ENCODE data around the gene KANSL1.

The KANSL1 gene

DNA sequence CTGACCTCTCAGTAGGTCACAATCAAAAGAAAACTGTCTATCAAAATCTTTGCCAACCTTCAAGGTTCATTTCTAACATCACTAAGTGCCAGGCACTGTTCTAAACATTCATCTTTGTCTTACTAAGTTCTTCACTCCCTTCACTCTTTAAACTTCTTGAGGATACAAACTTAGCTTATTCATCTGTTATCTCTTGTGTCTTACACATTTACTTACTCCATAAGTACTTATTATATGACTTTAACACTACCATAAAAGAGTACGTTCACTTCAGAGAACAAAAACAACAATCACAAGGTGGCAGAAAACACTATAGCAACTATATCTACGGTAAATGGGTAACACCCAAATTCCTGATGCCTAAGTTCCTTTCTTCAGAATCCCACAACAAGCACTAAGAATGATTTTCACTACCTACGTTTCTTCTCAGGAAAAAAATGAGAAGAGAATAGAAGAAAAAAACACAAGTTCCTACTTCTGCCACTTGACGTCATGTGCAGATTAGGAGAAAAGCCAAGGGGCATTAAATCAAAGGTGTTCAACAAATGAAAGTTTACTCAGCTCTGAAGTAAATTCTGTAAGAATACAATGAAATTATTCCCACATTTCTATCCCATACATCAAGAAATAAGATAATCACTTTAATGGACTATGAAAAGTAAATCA, 29.2 kb downstream of the KANSL1 start:
- DNase-seq, result no peak

DNA sequence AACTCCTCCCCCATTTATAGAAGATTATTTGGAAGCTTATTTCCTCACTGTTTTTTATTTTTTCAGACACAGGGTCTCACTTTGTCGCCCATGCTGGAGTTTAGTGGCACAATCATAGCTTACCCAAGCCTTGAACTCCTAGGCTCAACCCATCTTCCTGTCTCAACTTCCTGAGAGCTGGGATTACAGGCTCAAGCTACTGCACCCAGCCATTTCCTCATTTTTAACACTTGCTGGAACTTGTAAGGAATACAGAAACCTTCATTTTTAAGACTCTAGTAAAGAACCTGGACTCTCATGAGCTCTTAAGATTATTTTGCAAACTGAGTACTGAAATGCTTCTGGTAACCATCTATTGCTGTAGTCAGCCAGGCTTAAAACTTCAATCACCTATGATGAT, 29.9 kb downstream of the KANSL1 start:
- no peak for DNase-seq

- DNase-seq, result no peak
Observed at GRCh38 chr17:46162866-46163265, 30.4 kb downstream of the KANSL1 start.

DNA sequence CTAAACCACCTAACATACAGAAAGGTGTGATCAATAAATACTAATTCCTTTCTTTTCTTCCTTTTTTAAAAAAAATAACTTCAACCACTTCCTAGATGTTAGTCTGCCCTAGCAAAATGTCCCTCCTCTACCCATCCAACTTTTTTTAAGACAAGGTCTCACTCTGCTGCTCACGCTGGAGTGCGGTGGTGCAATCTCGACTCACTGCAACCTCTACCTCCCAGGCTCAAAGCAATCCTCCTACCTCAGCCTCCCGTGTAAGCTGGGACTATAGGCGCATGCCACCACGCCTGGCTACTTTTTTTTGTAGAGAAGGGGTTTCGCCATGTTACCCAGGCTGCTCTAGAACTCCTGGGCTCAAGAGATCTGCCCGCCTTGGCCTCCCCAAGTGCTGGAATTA, 33.1 kb downstream of the KANSL1 start:
- no peak for DNase-seq

DNA sequence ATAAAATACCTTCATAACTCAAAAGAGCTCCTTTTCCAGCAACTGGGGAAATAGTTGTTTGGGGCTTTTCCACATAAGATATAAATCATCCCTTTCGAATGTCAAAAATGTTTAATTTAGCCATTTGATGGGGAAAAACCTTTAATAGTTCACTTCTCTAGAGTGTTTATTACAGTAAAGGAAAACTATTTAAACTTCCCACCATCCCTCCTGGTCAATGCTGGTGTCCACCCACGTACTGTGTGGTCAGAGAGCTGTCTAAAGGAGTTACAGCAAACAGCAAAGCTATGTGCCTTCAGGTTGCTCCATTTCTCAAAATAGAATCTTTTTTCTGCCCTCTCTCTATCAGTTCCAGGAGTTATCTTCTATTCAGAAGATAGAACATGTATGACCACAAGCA, 33.5 kb downstream of the KANSL1 start:
- no peak for DNase-seq

DNA sequence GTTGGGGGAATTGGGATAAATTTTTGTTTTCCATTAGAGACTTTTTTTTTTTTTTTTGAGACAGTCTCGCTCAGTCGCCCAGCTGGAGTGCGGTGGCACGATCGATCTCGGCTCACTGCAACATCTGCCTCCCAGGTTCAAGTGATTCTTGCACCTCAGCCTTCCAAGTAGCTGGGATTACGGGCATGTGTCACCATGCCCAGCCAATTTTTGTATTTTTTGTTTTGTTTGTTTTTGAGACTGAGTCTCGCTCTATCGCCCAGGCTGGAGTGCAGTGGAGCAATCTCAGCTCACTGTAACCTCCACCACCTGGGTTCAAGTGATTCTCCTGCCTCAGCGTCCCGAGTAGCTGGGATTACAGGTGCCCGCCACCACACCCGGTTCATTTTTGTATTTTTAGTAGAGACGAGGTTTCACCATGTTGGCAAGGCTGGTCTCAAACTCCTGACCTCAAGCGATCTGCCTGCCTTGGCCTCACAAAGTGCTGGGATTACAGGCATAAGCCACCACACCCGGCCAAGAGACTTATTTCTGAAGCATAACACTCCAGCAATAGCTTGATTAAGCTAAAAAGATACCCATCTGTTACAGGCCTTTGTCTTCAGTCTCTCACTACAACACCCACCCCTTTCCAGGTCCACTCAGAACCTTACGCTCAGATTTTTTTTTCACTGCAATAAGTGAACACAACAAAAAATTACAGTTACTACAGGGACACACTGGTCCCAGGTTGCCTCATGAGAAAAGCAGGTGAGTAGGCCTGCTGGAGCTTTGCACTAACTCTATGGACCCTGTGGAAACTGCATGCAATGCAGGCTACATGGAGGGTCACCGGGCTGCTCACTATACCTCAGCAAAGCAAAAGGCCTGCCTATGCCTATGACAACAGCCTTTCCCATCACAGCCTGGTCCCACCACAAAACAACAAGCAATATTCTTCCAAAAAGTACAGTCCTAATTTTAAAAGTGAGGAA, 34.6 kb downstream of the KANSL1 start:
- no peak for DNase-seq

- DNase-seq, result no peak
Observed at GRCh38 chr17:46157443-46158062, 35.7 kb downstream of the KANSL1 start.

- DNase-seq, result no peak
Observed at GRCh38 chr17:46154151-46154816, 38.9 kb downstream of the KANSL1 start.

DNA sequence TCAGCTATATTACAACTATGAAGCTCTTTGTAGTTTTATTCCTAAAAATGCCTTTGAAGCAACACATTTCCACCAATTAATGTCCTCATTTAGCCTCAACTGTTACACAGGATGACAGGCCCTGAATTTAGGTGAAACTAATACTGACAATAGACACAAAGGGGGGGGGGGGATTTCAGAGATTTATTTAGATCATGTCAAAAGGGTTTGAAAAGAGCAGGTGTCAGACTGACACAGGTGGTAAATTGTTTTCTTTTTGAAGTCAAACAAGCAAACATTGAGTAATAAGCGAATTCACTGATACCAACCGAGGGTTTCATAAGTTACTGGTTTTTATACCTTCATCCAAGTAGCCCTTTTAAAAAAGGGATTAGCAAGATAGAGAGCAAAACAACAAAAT, 40.8 kb downstream of the KANSL1 start:
- no peak for DNase-seq

- DNase-seq, result no peak
Observed at GRCh38 chr17:46151762-46152161, 41.5 kb downstream of the KANSL1 start.

GRCh38 chr17:46150216-46150963, 42.8 kb downstream of the KANSL1 start:
- no peak for DNase-seq

GRCh38 chr17:46148247-46148646, 45.0 kb downstream of the KANSL1 start:
- no peak for DNase-seq

- DNase-seq, result no peak
Observed at GRCh38 chr17:46147296-46147695, 45.9 kb downstream of the KANSL1 start.

GRCh38 chr17:46144246-46144645, 49.0 kb downstream of the KANSL1 start:
- DNase-seq, result no peak

DNA sequence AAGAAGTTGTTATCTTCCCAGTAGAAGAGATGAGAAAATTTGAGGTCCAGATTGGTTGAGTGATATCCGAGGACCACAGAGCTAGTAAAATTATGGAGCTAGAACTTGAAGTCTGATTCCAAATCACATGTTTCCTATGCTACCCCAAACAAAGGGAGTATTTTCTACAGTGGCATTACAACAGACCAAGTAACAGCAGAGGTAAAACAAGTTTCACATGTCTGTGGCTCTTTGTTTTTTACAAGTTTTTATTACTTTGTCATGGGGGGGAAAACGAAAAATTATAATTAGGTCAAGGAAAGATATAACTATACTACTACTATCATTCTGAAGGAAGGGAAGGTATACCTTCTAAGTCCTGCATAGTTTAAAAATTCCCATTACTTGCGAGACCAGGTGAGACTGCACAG, 49.4 kb downstream of the KANSL1 start:
- no peak for DNase-seq

DNA sequence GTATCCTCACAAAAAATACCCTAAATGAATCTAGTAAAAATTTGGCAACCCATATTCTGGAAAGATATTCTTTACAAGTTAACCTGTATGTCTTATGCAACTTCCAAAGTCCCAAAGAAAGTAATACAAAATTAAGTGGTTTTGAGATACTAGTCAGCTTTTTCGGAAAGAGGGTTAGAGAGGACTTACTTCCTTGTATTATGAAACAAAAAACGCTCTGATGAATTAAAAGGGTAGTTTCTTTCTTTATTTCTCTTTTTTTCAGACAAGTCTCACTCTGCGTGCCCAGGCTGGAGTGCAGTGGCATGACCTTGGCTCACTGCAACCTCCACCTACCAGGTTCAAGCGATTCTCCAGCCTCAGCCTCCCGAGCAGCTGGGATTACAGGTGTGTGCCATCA, 51.6 kb downstream of the KANSL1 start:
- DNase-seq, result no peak

- DNase-seq, result no peak
Observed at GRCh38 chr17:46140645-46141197, 52.5 kb downstream of the KANSL1 start.

DNA sequence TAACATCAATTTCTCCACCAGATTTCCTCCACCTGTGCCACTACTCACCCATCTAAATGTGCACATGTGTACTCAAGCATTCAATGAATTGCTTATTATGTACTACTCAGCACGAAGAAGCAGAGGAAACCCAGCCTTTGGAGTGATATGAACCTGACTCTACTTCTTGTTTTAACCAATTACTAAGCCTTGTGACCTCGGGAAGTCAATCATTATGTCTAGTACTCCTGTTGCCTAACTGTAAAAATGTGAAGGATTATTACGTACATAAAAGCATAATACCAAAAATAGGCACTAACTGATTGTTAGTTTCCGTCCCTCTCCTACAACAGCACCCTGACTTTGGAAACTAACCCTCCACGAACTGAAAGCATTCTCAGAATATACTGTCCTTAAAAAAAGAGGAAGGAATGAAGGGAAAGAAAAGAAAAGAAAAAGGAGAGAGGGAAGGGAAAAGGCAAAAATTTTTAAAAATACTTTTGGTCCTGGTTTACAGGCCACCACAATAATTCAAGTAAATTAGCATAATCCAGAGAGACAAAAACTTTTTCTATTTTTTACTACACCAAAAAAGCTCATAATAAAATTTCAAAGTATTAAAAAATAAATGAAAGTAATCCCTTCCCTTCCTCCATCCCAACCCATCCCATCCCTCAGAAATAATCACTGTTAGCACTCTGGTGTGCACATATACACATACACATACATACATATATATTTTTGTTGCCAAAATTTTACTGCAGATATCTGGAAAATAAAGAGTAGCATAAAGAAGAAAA, 53.6 kb downstream of the KANSL1 start:
- no peak for DNase-seq

- DNase-seq, result no peak
Observed at GRCh38 chr17:46138473-46138872, 54.8 kb downstream of the KANSL1 start.

- no peak for DNase-seq
Observed at GRCh38 chr17:46136820-46137219, 56.4 kb downstream of the KANSL1 start.

- DNase-seq, result no peak
Observed at GRCh38 chr17:46135879-46136563, 57.2 kb downstream of the KANSL1 start.

All from SW 1271 (cell line).